GM12864 (cell line): ENCODE data around the gene IGFBP4.

Source experiments
- DNase-seq: peaks from one replicate; pipeline ENCODE4 v3.0.0-alpha.2; 2011; ENCODE audit warnings: low read depth
- H3K4me3 ChIP-seq: 2 replicates; pipeline ENCODE4 v1.5.1; 2011; ENCODE audit warnings: mild to moderate bottlenecking, low read depth, low read length, control low read depth
- CTCF ChIP-seq: IDR thresholded peaks from 2 replicates; pipeline ENCODE4 v1.5.1; 2011; ENCODE audit warnings: low read depth, mild to moderate bottlenecking, moderate library complexity, low read length, control low read depth, inconsistent platforms; ENCODE audit errors: missing control alignments

The IGFBP4 gene

DNA sequence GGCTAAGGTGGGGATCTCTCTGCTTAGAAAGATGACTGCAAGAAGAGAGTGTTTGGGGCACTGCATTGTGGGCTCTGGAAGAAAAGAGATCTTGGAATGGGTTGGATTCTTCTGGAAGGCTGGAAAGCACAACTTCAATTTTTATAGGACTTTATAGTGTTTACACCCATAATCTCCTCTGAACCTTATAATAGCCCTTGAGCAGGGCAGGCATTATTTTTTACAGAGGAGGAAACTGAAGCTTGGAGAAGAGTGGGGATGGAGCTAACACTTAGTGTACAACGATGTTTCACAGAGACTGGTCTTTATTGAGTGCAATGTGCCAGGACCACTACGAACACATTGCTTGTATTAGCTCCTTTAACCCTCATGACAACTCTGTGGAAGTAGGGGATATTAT, 47.7 kb downstream of the IGFBP4 start:
- no peak for TF ChIP-seq CTCF
- DNase-seq = no peak
- no peak overlapping the region for H3K4me3 ChIP-seq

DNA sequence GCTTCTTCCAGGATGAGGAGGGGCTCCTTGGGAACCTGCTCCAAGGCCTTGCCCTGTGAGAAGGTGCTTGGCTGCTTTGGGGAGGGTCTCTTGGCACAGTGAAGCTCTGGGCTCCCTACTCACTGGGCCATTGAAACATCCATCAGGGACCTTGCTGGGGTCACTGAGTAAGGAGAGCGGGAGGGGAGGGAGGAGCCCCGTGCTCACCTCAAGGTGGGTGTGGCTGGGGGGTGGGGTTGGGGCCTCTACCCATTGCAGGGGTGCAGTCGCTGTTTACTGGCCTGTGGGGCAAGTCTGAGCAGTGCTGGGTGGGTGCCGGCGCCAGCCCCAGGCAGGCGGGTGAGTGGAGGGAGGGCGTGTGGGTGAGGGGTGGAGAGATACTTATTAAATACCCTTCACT, 48.2 kb downstream of the IGFBP4 start:
- DNase-seq = no peak
- no peak for TF ChIP-seq CTCF
- H3K4me3 ChIP-seq = no peak overlapping the region

GRCh38 chr17:40493697-40494096, 50.4 kb downstream of the IGFBP4 start:
- no peak for TF ChIP-seq CTCF

GRCh38 chr17:40495140-40495539, 51.9 kb downstream of the IGFBP4 start:
- DNase-seq = no peak
- no peak for TF ChIP-seq CTCF
- no peak overlapping the region for H3K4me3 ChIP-seq

More at GRCh38 chr17:40493697-40494096, 50.4 kb downstream of the IGFBP4 start:
- H3K4me3 ChIP-seq = no peak overlapping the region
- no peak for DNase-seq

GRCh38 chr17:40496170-40496569, 52.9 kb downstream of the IGFBP4 start:
- DNase-seq = no peak
- TF ChIP-seq CTCF = no peak
- no peak overlapping the region for H3K4me3 ChIP-seq

GRCh38 chr17:40496634-40497420, 53.6 kb downstream of the IGFBP4 start:
- TF ChIP-seq CTCF = no peak
- DNase-seq = no peak
- H3K4me3 ChIP-seq = no peak overlapping the region

GRCh38 chr17:40497695-40498094, 54.4 kb downstream of the IGFBP4 start:
- no peak for TF ChIP-seq CTCF
- H3K4me3 ChIP-seq = no peak overlapping the region
- no peak for DNase-seq
